Stimulated activated naive B cell treated with anti-CD40 and anti-IgM and Interleukin-4, amounts not matched to agents 10 μg/mL and 1 μg/mL and 100 μg/mL, for 72 hours (primary cell): ENCODE results near the gene IFT20.
"Not testable (repeated sequence)": the region's sequence is repeated elsewhere in the genome, so short reads cannot be mapped to it uniquely, and the experiment has no call there.

Experiments used
- ATAC-seq, 2 donors: fragments of 150-1000 bp; cut with Tn5 transposase; replicated peaks; 2 replicates each; pipeline ENCODE4 v1.10.0; 2021; ENCODE audit warnings: moderate library complexity in 1 of 2
- DNase-seq: peaks from one replicate; pipeline ENCODE4 v3.0.0; 2021
- H3K27ac Mint-ChIP-seq: one replicate; pipeline ENCODE4 v1.8.0; 2022; ENCODE audit warnings: mild to moderate bottlenecking, mixed read lengths
- H3K27me3 Mint-ChIP-seq, 2 donors: one replicate each; pipeline ENCODE4 v1.8.0; 2022; ENCODE audit warnings: mixed read lengths in 2 of 2
- H3K36me3 Mint-ChIP-seq, 2 donors: one replicate each; pipeline ENCODE4 v1.8.0; 2022; ENCODE audit warnings: mixed read lengths in 2 of 2, mild to moderate bottlenecking in 1 of 2
- H3K4me1 Mint-ChIP-seq, 2 donors: one replicate each; pipeline ENCODE4 v1.8.0; 2022; ENCODE audit warnings: mixed read lengths in 2 of 2, mild to moderate bottlenecking in 1 of 2
- H3K4me3 Mint-ChIP-seq, 2 donors: one replicate each; pipeline ENCODE4 v1.8.0; 2022; ENCODE audit warnings: mild to moderate bottlenecking in 2 of 2, mixed read lengths in 2 of 2, moderate library complexity in 1 of 2
- H3K9me3 Mint-ChIP-seq, 2 donors: one replicate each; pipeline ENCODE4 v1.8.0; 2022; ENCODE audit warnings: mixed read lengths in 2 of 2, mild to moderate bottlenecking in 1 of 2

IFT20 gene

GRCh38 chr17:28347261-28347891 lies 12.1 kb upstream of the IFT20 start:
- Mint-ChIP-seq H3K4me1 (peaks cover 0 to 4% of the 10 kb centered on the region in 2 donors), H3K9me3 (no peaks in the 10 kb centered on the region), H3K27ac (no peak overlapping the region), H3K4me3 (no peak overlapping the region), H3K27me3 (no peaks in the 10 kb centered on the region), H3K36me3 (peaks cover 46 to 58% of the 10 kb centered on the region in 2 donors)
- ATAC-seq = no peak
- DNase-seq = no peak

GRCh38 chr17:28346746-28347246 lies 11.5 kb upstream of the IFT20 start:
- ATAC-seq (no peak), DNase-seq (no peak)
- Mint-ChIP-seq H3K36me3 (peaks cover 48 to 59% of the 10 kb centered on the region in 2 donors), H3K9me3 (no peaks in the 10 kb centered on the region), H3K27ac (no peak overlapping the region), H3K4me1 (peaks cover 0 to 4% of the 10 kb centered on the region in 2 donors), H3K27me3 (no peaks in the 10 kb centered on the region), H3K4me3 (no peak overlapping the region)

GRCh38 chr17:28346199-28346580 lies 10.9 kb upstream of the IFT20 start:
- no peak for ATAC-seq
- Mint-ChIP-seq H3K36me3 (peaks cover 46 to 60% of the 10 kb centered on the region in 2 donors), H3K27ac (peak overlapping the region; percentile 3), H3K4me1 (peaks cover 0 to 4% of the 10 kb centered on the region in 2 donors), H3K9me3 (no peaks in the 10 kb centered on the region), H3K4me3 (no peak overlapping the region), H3K27me3 (no peaks in the 10 kb centered on the region)
- DNase-seq = no peak

GRCh38 chr17:28345419-28346198 lies 10.3 kb upstream of the IFT20 start:
- Mint-ChIP-seq H3K27me3 (no peaks in the 10 kb centered on the region), H3K9me3 (no peaks in the 10 kb centered on the region), H3K36me3 (peaks cover 43 to 57% of the 10 kb centered on the region in 2 donors), H3K4me1 (peaks cover 0 to 4% of the 10 kb centered on the region in 2 donors), H3K27ac (no peak overlapping the region), H3K4me3 (no peak overlapping the region)
- ATAC-seq (no peak), DNase-seq (no peak)

- Mint-ChIP-seq H3K36me3 (peaks cover 45 to 57% of the 10 kb centered on the region in 2 donors), H3K9me3 (no peaks in the 10 kb centered on the region), H3K27ac (no peak overlapping the region), H3K4me1 (peaks cover 0 to 4% of the 10 kb centered on the region in 2 donors), H3K27me3 (no peaks in the 10 kb centered on the region), H3K4me3 (no peak overlapping the region)
- no peak for DNase-seq
- ATAC-seq = no peak
These were observed 9.2 kb upstream of the IFT20 start for GRCh38 chr17:28344435-28344901.

GRCh38 chr17:28344011-28344410 lies 8.7 kb upstream of the IFT20 start:
- DNase-seq (no peak), ATAC-seq (no peak)
- Mint-ChIP-seq H3K36me3 (peaks cover 48 to 60% of the 10 kb centered on the region in 2 donors), H3K9me3 (no peaks in the 10 kb centered on the region), H3K4me3 (no peak overlapping the region), H3K27ac (no peak overlapping the region), H3K4me1 (peaks cover 0 to 4% of the 10 kb centered on the region in 2 donors), H3K27me3 (no peaks in the 10 kb centered on the region)

- H3K27me3 Mint-ChIP-seq = no peaks in the 10 kb centered on the region
- peaks cover 2 to 4% of the 10 kb centered on the region in 2 donors for H3K4me1 Mint-ChIP-seq
- no peak for DNase-seq
- ATAC-seq = no peak
- H3K27ac Mint-ChIP-seq = no peak overlapping the region
- no peaks in the 10 kb centered on the region for H3K9me3 Mint-ChIP-seq
- peaks cover 44 to 63% of the 10 kb centered on the region in 2 donors for H3K36me3 Mint-ChIP-seq
- H3K4me3 Mint-ChIP-seq = no peak overlapping the region
These were observed 8.2 kb upstream of the IFT20 start for GRCh38 chr17:28343491-28343932.

- Mint-ChIP-seq H3K36me3 (peaks cover 42 to 65% of the 10 kb centered on the region in 2 donors), H3K27ac (no peak overlapping the region), H3K9me3 (no peaks in the 10 kb centered on the region), H3K4me1 (peaks cover 7 to 11% of the 10 kb centered on the region in 2 donors), H3K27me3 (no peaks in the 10 kb centered on the region), H3K4me3 (no peak overlapping the region)
- ATAC-seq (no peak), DNase-seq (no peak)
These were observed 7.0 kb upstream of the IFT20 start for GRCh38 chr17:28342313-28342712.

- peaks cover 15 to 19% of the 10 kb centered on the region in 2 donors for H3K4me1 Mint-ChIP-seq
- H3K27ac Mint-ChIP-seq = no peak overlapping the region
- H3K4me3 Mint-ChIP-seq = no peak overlapping the region
- DNase-seq = no peak
- no peaks in the 10 kb centered on the region for H3K27me3 Mint-ChIP-seq
- H3K9me3 Mint-ChIP-seq = no peaks in the 10 kb centered on the region
- no peak for ATAC-seq
- peaks cover 38 to 63% of the 10 kb centered on the region in 2 donors for H3K36me3 Mint-ChIP-seq
These were observed 6.2 kb upstream of the IFT20 start for GRCh38 chr17:28341516-28341915.

GRCh38 chr17:28340374-28340773 lies 5.1 kb upstream of the IFT20 start:
- H3K36me3 Mint-ChIP-seq = peaks cover 32 to 56% of the 10 kb centered on the region in 2 donors
- H3K4me1 Mint-ChIP-seq = peaks cover 15 to 24% of the 10 kb centered on the region in 2 donors
- ATAC-seq = no peak
- DNase-seq = no peak
- peak overlapping the region; percentile 7 for H3K27ac Mint-ChIP-seq
- H3K4me3 Mint-ChIP-seq = no peak overlapping the region
- H3K9me3 Mint-ChIP-seq = no peaks in the 10 kb centered on the region
- H3K27me3 Mint-ChIP-seq = no peaks in the 10 kb centered on the region

- Mint-ChIP-seq H3K9me3 (no peaks in the 10 kb centered on the region), H3K4me1 (peaks cover 18 to 30% of the 10 kb centered on the region in 2 donors), H3K27ac (no peak overlapping the region), H3K27me3 (no peaks in the 10 kb centered on the region), H3K4me3 (no peak overlapping the region), H3K36me3 (peaks cover 29 to 51% of the 10 kb centered on the region in 2 donors)
- ATAC-seq (no peak), DNase-seq (no peak)
These were observed 4.2 kb upstream of the IFT20 start for GRCh38 chr17:28339431-28339830.

- H3K4me1 Mint-ChIP-seq = peaks cover 22 to 36% of the 10 kb centered on the region in 2 donors
- not testable (repeated sequence) for H3K4me3 Mint-ChIP-seq, ATAC-seq, H3K27ac Mint-ChIP-seq, H3K9me3 Mint-ChIP-seq, DNase-seq, H3K27me3 Mint-ChIP-seq
- peaks cover 25 to 45% of the 10 kb centered on the region in 2 donors for H3K36me3 Mint-ChIP-seq
These were observed 3.5 kb upstream of the IFT20 start for GRCh38 chr17:28338769-28339212.

- Mint-ChIP-seq H3K27ac (no peak overlapping the region), H3K36me3 (peaks cover 23 to 41% of the 10 kb centered on the region in 2 donors), H3K4me3 (no peak overlapping the region), H3K27me3 (no peaks in the 10 kb centered on the region), H3K4me1 (peaks cover 22 to 40% of the 10 kb centered on the region in 2 donors), H3K9me3 (no peaks in the 10 kb centered on the region)
- no peak for ATAC-seq
- no peak for DNase-seq
These were observed 2.9 kb upstream of the IFT20 start for GRCh38 chr17:28338056-28338768.
